NCI-H187 (cell line): ENCODE measurements around the gene CLHC1.
"Not testable (repeated sequence)": the region's sequence is repeated elsewhere in the genome, so short reads cannot be mapped to it uniquely, and the experiment has no call there.

Experiments
- DNase-seq, 2 experiments: peaks; one replicate each; lab custom pipeline; 2025; lab: John Stamatoyannopoulos, UW

CLHC1 gene

DNA sequence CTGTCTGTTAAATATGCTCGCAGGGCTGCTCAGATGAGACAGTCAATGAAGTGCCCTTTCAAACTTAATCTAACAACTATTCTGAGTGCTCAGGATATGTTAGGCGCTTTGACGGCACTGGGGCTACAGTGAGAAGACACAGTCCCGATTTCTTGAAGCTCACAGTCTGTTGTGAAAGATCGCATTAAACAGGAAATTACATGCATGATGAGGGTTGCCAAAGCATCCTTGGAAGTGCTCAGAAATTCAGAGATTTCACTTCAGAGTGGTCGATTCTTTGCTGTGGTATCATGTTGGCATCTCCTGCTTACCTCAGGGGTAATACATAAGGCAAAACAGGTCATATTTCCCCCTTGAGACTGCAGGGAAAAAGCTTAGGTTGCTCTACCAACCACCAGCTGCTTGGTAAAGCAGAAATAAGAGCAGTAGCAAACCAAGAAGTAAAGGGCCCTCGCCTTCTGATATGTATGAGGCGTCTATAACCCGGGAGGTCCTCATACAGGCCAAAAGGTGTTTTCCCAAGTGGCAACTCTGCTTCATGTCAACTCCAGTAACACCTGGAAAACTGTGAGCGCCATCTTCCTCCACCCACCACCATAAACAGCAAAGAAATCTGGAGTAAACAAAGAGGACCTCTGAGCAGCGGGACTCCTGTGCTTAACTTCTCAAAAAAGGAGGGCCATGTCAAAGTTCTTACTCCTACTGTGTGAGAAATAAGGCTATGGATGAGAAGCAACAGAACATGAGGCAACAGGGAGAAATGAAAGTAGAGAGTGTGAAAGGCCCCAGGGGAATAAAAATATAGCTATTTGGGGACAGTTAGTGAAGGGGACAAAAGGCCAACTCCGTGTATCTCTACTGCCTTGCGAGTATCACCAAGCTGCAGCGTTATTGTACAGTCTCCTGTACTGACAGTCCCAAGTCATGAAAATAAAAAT lies 79.3 kb downstream of the CLHC1 start:
- no peak for DNase-seq

- no peak for DNase-seq
Observed at GRCh38 chr2:55151733-55152433, 80.2 kb downstream of the CLHC1 start.

DNA sequence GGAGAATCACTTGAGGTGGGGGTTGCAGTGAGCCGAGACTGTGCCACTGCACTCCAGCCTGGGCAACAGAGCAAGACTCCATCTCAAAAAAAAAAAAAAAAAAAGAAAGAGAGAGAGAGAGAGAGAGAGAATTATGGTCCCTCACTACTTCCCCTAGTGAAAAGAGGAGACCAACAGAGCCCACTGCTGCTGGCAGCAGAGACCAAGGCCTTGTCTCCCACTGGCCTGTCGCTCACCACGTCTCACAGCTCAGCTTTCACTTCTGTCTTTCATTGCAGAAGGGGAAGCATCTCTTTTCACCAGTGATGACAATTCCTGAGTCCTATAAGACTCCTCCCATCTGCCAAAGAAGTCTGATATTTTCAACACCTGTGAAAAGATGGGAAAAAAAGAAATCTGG lies 81.3 kb downstream of the CLHC1 start:
- no peak for DNase-seq

- DNase-seq, result no peak
Observed at GRCh38 chr2:55148269-55148668, 83.8 kb downstream of the CLHC1 start.

DNA sequence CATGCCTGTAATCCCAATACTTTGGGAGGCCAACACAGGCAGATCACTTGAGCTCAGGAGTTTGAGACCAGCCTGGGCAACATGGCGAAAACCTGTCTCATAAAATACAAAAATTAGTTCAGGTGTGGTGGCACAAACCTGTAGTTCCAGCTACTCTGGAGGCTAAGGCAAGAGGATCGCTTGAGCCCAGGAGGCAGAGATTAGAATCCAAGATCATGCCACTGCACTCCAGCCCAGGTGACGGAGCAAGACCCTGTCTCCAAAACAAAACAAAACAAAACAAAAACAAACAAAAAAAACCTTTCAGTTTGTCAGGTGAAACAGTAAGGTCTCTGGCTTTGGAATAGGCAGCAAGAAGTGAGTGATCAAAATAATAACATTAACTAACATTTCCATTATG lies 84.6 kb downstream of the CLHC1 start:
- DNase-seq, result no peak

DNA sequence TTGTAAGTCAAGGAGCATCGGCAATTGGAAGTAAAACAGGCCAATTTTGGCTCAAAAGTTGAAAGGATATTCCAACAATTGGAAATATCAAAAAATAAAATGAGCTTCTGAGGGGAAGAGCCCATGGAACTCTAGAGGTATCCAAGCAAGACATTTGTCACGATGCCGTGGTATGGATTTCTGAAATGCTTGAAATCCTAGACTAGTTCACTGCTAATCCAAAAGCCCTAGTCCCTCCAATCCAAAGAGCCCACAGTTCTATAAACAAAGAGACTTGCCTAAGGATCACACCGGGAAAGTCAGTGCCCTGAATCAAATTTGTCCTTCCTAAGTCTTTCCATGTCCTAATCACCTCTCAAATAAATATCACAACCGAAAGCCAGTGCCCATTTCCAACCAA lies 85.1 kb downstream of the CLHC1 start:
- DNase-seq, result no peak

DNA sequence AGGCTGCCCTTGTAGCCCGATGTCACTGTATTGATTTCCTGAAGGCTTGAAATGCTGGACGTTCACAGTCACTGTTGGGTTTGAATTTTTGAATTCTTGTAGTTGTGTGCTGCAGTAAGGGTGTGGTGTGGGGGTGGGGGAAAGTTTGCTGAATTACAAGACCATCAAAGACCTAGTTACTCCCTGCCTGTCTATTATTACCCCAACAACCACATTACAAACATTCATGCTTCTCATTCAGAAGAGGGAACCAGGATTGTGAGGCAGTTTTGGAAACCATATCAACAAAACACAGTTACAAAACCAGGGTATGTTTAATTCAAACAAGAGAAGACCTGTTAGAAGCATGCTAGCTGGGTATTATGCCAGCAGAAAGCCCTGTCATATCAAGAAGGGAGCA lies 85.8 kb downstream of the CLHC1 start:
- no peak for DNase-seq

- no peak for DNase-seq
Observed at GRCh38 chr2:55144922-55145820, 86.9 kb downstream of the CLHC1 start.

DNA sequence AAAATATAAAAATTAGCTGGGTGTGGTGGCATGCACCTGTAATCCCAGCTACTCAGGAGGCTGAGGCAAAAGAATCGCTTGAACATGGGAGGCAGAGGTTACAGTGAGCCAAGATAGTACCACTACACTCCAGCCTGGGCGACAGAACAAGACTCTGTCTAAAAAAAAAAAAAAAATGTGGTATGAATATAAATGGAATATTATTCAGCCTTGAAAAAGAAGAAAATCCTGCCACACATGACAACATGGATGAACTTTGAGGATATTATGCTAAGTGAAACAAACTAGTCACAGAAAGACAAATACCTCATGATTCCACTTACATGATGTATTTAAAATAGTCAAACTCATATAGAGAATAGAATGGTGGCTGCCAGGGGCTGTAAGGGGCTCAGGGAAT lies 88.4 kb downstream of the CLHC1 start:
- not testable (repeated sequence) for DNase-seq

DNA sequence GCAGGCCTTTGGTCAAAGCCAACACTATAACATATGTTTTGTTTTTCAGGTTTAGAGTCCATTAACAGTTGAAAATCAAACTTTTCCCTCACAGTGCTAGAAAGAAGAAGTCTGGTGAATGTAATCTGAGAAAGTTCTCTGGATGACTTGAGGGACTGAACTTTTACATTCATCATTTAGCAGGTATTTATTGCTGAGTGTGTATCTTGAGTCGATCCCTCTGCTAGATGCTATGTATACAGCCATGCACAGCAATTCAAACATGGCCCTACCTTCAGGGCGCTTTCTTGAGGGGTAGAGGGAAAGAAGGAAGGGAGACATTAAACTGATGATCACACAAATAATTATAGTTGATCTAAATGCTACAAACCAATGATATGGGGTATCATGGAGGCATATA lies 89.6 kb downstream of the CLHC1 start:
- DNase-seq, result no peak

DNA sequence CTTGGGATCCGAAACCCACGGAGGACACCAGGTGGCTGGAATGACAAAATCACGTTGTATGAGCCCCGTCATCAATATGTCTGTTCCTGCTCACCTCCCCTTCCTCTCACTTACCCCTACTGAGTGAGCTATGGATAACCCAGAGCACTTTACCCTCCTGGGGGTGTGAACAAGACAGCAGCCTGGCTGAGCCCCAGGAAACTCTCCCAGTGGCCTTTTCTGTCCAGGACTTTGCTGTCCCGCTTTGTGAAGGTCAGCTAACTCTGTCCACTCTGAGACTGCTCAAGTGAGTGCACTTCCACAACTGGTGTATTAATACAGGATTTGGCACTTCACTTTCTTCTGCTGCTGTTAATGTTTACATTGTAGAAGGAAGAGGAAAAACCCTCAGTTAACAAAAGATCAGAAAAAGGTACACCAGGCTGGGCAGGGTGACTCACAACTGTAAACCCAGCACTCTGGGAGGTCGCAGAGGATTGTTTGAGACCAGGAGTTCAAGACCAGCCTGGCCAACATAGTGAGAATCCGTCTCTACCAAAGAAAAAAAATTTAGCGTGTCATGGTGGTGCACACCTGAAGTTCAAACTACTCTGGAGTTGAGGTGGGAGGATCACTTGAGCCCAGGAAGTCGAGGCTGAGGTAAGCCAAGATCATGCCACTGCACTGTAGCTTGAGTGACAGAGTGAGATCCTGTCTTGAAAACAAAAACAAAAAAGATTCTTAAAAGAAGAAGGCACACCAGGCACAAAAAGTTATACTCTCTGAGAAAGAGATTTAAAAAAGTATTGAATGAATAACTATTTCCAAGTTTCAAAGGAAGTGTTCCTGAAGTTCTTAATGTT lies 90.3 kb downstream of the CLHC1 start:
- no peak for DNase-seq

DNA sequence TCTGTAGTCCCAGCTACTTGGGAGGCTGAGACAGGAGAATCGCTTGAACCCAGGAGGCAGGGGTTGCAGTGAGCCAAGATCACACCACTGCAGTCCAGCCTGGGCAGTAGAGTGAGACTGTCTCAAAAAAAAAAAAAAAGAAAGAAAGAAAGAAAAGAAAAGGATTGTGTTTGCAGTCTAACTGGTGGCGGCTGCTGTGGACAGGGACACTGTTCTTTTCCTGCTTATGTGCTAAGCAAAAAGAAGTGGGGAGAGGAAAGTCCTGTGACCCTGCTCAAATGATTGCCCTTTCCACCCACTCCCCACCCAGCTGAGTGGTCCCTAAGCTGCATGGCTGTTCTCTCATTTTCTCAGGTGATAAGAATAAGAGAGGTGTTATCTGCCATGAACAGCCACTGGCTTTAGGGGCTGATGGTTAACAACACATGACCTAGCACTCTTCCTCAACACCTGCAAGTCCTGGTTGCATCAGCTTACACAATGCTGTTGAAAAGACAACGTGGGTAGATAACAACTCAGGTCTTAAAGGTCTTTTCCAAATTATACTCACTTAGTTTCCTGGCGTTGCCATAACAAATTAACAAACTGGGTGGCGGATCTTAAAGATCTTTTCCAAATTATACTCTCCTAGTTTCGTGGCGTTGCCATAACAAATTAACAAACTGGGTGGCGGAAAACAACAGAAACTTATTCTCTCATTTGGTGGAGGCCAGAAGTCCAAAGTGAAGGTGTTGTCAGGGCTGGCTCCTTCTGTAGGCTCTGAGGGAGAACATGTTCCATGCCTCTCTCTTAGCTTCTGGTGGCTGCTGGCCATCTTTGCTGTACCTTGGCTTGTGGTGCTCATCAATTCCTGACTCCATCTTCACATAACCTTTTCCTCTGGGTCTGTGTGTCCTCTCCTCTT lies 91.5 kb downstream of the CLHC1 start:
- no peak for DNase-seq

- DNase-seq, result no peak
Observed at GRCh38 chr2:55139305-55139704, 92.8 kb downstream of the CLHC1 start.

DNA sequence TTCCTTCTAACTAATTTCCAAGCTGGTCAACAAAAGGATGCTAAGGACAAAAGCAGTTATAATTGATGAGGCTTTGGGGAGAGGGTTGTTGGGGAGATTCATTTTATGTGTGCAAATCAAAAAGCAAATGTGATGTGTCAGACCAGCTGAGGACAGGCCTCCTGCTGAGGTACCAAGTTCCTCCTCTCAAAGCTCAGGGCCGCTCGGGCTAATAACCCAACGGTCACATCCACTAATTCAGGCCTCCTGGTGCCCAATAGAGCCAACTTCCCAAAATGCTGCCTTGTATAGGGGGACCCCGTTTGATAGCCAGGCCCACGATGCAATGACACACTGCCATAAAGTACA lies 93.2 kb downstream of the CLHC1 start:
- DNase-seq, result no peak

DNA sequence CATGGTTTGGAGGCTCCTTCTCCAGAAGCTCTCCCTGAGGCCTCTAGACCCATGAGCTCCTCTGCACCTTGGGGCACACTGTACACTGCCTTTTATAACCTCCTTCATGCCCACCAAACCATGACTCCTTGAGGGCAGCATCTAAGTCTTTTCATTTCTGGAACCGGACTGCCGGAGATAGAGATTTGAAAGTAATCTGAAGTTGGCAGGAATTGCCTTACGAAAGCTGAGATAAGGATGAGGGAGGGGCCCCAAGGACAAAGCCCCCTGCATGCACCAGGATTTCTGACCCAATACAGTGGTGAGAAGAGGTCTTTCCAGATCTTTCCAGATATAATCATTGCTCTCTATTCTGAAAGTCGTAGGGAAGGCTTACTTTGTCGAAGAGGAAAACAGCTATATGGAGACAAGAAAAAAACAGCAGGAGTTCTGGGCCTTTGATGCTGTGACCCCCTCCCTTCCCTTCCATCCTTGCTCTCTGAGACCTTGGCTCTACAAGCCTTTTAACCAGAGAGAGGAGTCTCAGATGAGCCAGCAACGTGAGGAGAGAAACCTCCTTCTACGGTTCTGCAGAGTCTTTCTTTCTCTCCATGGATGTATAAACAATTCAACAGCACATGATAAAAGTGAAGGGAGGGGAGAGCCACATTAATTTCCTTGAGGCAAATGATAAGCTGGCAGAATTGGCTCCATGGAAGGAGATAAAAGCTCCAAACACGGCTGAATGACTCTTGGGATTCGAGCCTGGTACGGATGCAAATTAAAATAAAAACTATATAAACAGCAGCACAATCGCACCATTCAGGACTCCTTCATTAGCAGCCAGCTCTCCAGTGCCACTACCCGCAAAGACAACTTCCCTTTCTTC lies 93.8 kb downstream of the CLHC1 start:
- no peak for DNase-seq

- no peak for DNase-seq
Observed at GRCh38 chr2:55137024-55137958, 94.8 kb downstream of the CLHC1 start.

DNA sequence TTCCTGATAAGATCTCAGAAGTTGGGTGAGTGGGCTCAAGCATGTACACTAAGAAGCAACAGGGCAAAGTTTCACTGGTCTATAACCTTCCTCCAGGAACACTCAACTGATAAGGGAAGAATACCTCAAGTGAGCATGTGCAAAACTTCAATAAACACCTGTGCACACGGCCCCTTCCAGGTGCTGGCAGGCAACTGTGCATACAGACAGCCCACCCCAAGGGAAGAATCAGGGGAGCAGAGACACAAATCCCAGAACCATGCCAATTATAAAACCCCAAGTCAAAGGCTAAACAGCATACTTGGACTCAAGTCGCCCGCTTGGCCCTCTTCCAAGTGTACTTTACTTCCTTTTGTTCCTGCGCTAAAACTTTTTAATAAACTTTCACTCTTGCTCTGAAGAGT lies 96.0 kb downstream of the CLHC1 start:
- no peak for DNase-seq

DNA sequence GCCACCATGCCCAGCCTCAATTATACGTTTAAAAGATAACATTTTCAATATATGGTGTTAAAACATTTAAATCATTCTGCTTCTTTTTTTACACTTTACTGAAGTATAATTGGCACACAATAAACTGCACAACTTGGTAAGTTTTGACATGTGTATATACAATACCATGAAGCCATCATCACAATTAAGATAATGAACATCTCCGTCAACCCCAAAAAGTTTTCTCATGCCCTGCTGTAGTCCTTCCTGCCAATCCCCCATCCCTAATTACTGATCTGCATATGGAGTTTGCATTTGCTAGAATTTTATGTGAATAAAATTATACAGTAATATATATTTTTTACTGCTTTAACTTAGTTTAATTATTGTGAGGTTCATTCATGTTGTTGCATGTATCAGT lies 96.6 kb downstream of the CLHC1 start:
- no peak for DNase-seq
